ENCODE measurements around the gene SLC45A2.
A peak's percentile ranks its signal among the peaks of the same experiment; 100 is the strongest.

The SLC45A2 gene

DNA sequence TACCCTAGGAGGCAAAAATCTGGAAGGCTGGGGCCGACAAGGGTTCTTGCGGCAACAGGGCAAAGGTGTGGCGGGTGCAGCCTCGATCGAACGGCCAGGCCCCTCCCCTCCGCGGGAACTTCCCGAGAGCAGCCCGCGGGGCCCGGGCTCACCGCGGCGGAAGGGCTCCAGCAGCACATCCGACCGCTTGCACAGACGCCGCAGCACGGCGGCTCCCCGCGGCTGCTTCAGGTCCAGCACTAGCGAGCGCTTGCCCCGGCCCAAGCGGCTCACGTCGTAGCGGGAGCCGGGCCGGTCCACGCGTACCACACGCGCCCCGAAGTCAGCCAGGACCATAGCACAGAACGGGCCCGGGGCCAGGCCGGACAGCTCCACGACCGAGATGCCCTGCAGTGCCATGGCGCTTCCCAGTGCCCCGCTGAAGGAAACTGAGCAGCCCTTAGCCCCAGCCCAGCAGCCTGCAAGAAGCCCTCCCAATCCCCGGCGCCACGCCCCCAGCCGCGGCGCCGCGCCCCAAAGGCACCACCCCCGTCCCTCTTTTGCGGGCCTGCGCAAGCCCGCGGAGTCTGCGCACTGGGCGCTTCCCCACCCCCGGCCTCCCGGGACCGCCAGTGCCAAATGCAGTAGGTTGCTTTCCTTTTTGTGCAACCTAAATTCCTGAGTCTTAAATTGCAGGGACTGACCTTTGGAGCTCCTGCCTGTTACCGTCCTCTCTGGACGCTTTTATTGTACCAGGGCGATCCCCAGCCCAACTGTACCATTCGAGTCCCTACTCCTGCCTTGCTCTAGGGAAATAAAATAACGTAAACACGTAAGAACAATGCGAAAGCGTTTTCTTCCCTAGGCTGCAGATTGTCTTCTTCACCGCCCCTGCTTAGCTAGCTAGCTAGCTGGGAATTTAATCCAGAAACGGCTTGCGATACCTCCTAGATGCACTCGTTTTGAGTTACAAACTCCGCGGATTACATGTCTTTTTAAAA lies 23.4 kb upstream of the SLC45A2 start, which contains the start of gene AMACR:
Gene AMACR, minus strand, starts transcription at position 430 of the 980 bp plus-strand sequence. Its CDS starts 31 bp downstream, at position 399.
- DNase-seq (ENCODE audit: low read depth): peak; percentile 79

DNA sequence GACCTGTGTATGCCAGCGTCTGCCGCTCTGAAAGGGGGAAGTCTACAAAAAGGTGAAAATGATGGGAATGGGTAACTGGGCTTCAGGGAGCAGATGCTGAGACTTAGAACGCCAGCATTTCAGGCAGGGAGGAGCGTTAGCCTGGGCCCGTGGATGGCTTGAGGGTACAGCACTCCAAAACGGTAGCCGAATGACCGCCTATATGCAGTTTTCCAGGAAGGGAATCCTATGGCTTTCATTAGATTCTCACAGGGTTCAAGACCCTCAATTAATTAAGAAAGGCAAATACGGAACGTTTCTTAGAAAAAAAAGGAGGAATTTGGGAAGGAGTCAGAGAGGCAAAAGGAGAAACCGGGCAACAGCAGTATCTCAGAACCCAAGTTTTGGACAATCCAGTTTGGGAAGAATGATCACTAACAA lies 22.7 kb upstream of the SLC45A2 start:
- no peak for DNase-seq (ENCODE audit: low read depth)

DNA sequence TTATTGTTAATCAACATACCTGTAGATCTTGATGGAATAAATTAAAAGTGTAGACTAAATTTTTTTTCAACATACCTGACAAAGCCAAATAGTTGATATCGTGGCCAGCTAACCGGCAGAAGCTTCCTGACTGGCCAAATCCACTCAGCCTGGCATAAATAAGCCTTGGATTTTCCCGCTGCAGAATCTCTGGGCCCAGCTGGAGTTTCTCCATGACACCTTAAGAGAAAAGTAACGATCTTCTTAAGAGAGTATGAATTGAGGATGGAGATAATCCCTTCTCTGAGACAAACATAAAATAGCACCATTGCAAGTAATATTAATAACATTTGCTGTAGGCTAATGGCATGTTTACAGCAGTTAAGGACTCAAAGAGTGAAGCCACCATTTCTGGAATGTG lies 21.2 kb upstream of the SLC45A2 start:
- no peak for DNase-seq (ENCODE audit: low read depth)

DNA sequence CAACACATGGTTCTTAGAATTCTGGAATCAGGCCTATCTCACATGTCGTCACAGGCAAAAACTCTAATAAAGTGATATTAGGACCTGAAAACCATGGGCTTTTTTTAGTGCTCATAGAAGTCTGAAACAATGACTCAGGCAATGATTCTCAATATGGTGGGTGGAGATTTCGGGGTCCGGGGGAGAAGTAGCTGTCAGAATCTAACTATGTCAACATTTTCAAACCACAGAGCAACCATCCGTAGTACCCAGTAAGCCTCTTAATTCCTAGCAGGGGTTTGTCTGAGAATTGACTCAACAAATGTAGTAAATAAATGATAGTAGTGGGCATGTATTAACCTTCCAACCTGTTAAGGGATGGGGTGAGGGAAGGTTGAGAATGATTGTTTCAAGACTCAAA lies 20.7 kb upstream of the SLC45A2 start:
- DNase-seq (ENCODE audit: low read depth): no peak

DNA sequence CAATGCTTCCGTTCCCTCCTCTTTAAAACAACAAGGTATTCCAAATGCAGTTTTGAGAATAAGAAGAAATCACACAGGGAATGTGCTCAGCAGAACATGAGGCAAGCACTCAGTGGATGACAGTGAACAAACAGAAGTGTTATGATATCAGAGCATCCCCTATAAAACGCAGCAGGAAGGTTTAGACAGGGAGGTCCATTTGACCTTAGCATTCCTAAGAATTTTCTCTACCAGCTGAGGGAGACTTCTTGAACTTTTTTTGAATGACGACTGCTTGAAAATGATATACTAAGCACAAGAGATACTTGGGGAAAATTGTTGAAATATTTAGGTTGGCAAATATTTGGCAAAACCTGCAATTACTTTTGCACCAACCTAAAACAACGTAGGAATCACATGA lies 19.4 kb upstream of the SLC45A2 start:
- DNase-seq (ENCODE audit: low read depth): no peak

DNA sequence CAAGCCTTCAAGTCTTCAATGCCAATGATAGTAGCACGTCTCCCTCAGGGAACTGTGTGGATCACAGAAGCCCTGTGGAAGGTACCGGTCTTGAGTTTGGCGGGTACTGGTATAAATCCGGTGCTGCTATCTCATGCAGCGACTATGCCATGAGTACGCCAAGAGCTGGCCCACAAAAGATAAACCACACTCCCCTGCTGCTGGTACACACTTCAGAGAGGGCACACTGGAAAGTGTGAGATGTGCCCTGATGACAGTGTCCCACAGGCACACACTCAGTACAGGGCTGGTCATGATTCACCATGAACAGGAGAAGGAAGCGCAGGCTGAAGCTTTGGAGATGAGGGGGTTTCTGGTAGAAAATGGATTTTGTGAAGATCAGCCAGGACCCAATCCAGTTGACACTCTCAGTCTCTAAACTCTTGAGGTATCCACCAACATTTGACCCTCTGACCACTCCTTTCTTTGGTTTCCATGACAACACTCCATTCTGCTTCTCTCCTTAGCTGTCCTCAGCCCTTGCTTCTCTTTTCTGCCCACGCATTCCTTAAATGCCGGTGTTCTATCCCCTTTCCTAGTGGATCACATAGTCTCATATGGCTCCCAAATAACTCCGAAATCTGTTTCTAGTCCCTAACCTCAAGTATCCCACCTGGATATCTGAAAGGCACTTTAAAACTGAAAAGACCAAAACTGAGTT lies 18.3 kb upstream of the SLC45A2 start:
- DNase-seq (ENCODE audit: low read depth): no peak

DNA sequence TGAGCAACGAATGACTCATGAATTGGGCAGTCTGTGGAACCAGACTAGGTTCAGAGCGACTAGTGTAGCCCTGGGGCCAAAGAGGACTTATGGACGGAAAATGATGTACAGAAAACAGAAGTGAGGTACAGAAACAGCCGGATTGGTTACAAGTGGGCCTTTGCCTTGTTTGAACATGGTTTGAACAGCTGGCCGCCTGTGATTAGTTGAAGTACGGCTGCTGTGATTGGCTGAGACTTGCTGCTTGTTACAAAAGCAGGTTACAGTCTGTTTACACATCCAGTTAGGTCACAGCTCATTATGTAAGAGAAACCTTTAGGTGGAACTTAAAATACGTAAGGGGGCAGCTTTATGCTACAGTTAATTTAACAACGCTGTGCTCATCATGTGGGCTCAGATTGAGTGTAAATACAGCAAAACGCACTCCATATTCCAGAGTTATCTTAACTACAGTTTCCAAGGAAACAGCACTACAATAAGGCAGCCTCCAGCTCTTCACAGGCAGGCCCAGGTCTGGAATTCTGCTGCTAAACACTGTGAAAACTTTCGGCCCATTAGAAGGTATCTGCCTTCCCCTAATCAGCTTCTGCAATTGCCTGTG lies 16.8 kb upstream of the SLC45A2 start:
- no peak for DNase-seq (ENCODE audit: low read depth)

DNA sequence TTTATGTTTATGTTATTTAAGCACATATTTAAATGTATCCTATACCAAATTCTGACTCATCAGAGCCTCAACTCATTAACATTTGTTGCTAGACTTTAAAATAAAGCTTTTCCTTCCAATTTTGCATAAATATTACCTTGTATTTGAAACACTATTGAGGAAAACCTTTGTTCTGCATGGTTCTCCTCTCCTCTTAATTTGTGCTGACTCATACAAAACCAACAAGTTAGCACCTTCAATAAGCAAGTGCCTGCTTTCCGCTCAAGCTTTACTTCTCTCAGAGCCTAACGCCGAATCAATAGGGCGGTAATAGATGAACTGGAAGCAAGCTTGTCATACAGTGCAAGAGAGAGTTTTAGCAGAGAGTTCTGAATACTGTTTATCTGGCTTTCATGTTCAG lies 15.5 kb upstream of the SLC45A2 start:
- DNase-seq (ENCODE audit: low read depth): no peak

DNA sequence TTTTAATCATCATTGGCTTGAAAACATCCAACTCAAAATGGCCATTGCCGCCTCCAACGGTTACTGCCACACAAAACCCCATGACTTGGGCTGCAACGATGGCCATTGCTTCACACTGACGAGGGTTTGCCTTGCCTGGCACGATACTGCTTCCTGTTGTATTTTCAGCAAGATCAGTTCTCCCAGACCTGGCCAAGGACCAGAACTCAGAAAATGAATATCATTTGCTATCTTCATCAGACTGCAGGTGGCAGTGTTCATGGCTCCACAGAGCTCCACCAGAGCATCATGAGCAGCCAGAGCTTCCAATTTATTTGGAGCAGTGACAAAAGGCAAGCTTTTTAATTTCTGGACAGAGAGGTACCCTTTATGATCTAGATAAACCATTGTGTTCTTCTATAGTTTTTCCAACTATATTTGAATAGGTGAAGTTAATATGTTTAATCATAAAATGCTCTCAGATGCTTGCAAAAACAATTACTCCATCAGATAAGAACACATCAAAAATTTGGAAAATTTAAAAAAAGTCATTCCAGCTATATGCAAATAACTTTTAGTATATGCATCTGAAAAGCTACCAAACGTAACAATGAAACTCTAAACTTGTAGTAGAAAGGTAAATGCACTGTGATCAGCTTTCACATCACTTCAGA lies 13.0 kb upstream of the SLC45A2 start:
- DNase-seq (ENCODE audit: low read depth): peak; percentile 81

DNA sequence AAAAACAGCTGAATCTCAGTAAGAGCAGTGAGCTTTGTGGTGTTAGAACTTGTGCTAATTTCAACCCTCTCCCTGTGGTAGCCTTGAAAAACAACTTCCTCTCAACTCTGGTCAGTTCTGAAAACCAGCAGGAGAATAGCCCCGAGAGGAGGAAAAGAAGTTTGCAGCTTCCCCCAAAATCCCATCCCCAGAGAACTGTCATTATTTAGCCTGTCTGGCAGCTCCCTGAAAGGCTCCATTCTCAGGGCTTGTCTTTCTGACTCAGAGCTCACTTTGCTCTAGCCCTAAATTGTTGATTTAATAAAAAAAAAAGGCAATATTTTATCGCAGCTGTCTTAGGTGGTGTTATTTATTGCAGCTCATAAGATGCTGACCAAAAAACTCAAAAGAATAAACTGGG lies 11.4 kb upstream of the SLC45A2 start:
- DNase-seq (ENCODE audit: low read depth): no peak

DNA sequence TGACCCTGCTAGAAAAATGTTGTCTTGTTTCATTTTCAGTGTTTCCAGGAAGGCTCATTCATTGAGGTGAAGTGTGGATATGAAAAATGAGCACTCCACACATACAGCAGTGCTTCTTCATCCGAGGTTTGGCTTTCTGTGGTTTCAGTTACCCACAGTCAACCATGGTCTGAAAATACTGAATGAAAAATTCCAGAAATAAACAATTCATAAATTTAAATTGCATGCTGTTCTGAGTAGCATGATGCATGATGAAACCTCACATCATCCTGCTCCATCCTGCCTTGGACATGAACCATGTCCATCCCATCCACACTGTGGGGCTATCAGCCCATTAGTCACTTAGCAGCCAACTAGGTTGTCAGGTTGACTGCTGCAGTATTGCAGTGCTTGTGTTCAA lies 10.4 kb upstream of the SLC45A2 start:
- DNase-seq (ENCODE audit: low read depth): no peak

DNA sequence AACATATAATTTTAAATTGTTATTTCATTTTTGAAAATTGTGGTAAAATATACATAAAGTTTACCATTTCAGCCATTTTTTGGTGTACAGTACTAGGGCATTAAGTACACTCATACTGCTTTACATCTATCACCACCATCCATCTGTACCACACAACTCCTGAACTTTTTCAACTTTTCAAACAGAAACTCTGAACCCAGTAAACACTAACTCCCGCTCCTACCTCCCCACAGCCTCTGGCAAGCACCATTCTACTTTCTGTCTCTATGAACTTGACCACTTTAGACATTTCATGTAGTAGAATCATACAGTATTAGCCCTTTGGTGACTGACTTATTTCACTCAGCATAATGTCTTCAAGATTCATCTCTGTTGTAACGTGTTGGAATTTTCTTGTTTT lies 8.4 kb upstream of the SLC45A2 start:
- no peak for DNase-seq (ENCODE audit: low read depth)

DNA sequence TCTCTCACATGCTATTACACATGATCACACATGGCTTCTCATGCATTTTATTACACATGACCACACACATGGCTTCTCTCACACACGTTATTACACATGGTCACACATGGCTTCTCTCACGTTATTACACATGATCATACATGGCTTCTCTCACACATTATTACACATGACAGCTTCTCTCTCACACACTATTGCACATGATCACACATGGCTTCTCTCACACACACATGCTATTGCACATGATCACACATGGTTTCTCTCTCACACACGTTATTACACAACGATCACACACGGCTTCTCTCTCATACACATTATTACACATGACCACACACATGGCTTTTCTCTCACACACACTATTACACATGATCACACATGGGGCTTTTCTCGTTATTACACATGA lies 954 bp upstream of the SLC45A2 start:
- no peak for DNase-seq (ENCODE audit: low read depth)

DNA sequence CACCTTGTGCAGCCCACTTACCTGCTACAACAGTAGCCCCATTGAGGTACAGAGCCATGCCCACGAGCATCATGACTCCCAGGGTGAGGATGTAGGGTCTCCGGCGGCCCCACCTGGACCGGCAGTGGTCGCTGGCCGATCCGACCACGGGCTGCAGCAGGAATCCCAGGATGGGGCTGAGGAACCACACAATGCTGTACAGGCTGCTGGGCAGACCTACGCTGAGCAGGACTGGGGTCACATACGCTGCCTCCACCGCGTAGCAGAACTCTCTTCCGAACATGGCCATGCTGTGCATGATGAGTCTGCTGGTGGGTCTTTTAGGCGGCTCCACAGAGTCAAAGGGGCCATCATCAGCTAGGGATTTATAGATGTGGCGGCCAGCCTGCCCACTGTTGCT lies 315 bp downstream of the SLC45A2 start:
- no peak for DNase-seq (ENCODE audit: low read depth)

DNA sequence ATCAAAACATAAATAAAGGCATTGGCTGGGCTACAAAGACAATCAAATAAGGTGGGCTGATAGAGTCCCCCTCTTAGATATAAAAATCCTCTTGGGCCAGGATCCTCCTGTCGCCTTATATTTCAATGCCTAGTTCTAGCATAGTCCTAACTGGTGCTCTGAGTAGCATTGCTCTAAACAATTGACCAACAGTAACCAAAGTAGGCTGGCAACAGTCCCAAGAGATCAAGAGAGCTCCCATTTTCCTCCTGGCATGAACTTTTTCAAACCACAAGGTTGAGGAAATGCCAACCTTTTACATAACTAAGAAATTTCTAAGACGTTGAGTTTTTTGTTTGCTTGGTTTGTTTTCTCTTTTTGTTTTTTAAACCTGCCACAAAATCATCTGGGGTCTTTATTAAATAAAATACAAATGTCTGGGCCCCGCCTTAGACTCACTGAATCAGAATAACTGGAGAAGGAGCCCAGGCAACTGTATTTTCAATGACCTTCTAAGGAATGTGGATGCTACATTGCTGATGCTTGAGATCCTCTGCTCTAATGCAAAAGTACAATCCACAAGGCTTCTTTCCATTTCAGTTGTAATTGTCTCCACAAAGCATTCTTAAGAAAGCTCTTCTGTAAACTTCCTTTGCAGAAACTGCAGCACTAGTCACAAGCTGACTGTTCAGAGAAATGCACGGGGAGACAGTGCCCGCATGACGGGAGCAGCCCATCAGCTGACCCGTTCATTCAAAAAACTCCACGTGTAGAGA lies 2.9 kb downstream of the SLC45A2 start:
- no peak for DNase-seq (ENCODE audit: low read depth)

DNA sequence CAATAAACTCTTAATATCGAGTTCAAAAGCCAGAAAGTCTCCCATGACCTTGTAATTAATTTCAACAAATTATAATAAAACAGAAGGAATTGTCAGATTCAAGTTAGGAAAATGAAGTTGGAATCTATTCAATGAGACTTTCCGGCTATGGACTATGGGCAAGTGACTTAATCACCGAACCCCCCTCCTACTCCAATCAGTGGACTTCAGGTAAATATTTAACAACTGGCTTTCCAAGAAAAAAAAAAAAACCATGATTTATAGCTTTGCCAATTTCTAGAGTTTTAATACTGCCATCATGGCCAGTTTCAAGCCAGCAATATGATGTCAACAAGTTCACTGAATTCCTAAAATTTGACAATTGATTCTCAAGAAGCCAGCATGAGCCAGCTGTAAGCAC lies 4.5 kb downstream of the SLC45A2 start:
- DNase-seq (ENCODE audit: low read depth): no peak

DNA sequence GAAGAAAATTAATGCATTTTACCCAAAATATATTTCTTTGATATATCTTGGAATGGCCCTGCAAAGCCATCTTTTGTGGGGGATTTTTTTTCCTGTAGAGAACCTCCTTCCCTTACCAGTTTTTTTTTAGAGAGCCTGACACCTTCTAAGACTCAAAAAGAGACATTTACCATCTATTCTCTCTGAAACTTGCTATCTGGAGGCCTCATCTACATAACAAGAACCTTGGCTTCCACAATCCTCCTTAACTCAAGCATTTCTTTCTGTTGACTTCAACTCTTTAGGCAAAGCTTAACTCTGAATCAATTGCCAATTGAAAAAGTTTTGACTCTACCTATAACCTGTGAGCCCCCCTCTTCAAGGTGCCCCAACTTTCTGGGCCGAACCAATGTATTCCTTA lies 6.2 kb downstream of the SLC45A2 start:
- no peak for DNase-seq (ENCODE audit: low read depth)

DNA sequence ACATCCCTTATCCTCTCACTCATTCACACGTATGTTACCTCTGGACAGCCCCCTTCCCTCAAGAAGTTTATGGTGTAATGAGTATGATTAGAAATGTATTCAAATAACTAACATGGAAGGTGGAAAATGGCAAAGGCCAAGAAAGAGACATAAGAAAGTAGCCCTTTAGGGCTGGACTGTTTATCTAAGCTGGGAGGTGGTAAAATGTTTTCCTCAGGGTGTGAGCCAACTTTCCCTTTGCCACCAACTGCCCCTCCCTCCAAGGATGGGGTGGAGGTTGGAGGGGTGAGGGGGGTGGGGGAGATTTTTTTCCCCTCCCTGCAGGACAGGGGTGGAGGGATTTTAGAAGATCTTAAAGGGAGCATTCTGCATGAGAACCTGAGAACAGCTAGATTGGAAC lies 8.2 kb downstream of the SLC45A2 start:
- DNase-seq (ENCODE audit: low read depth): no peak

DNA sequence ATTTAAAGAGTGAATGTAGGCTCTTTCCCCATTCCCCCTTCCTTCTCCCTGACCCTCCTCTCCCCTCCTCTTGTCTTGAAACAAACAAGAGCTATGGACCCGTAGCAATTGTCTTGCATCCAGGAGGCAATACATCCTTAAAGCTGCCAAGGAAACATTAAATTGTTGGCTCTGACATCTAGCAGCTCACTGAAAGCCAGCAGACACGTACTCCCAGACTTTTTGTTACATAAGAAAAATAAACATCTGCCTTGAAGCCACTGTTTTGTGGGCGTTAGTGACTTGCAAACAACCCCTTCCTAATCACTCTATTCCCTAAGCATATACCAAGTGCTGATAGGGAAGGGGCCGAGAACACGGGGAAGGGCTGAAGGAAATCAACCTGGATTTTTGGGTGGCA lies 8.6 kb downstream of the SLC45A2 start:
- no peak for DNase-seq (ENCODE audit: low read depth)

DNA sequence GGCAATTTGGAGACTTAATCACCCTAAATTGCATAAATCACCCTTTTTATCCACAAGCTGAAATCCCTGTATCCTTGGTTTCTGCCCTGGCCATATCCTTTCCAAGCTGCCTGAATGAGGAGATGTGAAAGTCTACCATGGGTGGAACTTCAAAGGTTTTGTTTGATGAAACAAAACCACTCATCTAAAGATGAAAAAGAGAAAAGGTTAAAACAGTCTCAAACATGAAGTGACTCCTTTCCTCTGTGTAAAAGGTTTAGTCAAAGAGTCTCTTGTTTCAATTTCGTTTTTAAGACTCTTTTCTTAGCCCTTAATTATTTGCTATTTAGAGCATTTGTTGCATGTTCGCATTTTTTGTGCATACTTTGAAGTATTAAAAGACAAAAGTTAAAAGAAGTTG lies 11.2 kb downstream of the SLC45A2 start:
- no peak for DNase-seq (ENCODE audit: low read depth)

Measured in HS-5 (cell line).